GM21447 (cell line): ENCODE measurements around the gene TBC1D24.
"Not testable (repeated sequence)": the region's sequence is repeated elsewhere in the genome, so short reads cannot be mapped to it uniquely, and the experiment has no call there.

Source experiments
- ATAC-seq: cut with Tn5 transposase; IDR thresholded peaks from one replicate; pipeline ENCODE4 v1.9.1; 2021; ENCODE audit not compliant: unreplicated experiment

Gene TBC1D24

GRCh38 chr16:2531371-2531695, 56.4 kb downstream of the TBC1D24 start, which contains the start of gene CEMP1:
CEMP1 (minus strand) TSS chr16:2531408; CDS start chr16:2531073, 335 bp downstream.
- ATAC-seq = peak; percentile 2

GRCh38 chr16:2531696-2532493, 57.0 kb downstream of the TBC1D24 start:
- peak; percentile 78 for ATAC-seq

- ATAC-seq = peak; percentile 28
These were observed 57.7 kb downstream of the TBC1D24 start for GRCh38 chr16:2532494-2533141.

- not testable (repeated sequence) for ATAC-seq
These were observed 58.3 kb downstream of the TBC1D24 start for GRCh38 chr16:2533142-2533755.

- ATAC-seq = no peak
These were observed 59.0 kb downstream of the TBC1D24 start for GRCh38 chr16:2533912-2534311.

GRCh38 chr16:2534335-2534734, 59.4 kb downstream of the TBC1D24 start:
- not testable (repeated sequence) for ATAC-seq

GRCh38 chr16:2535625-2536013, 60.7 kb downstream of the TBC1D24 start:
- no peak for ATAC-seq

- ATAC-seq = peak; percentile 72
These were observed 62.8 kb downstream of the TBC1D24 start, which contains the start of gene PDPK1 for GRCh38 chr16:2537451-2538379. PDPK1 (plus strand) TSS chr16:2538021; CDS start chr16:2538113, 92 bp downstream.

GRCh38 chr16:2539192-2539844, 64.4 kb downstream of the TBC1D24 start:
- not testable (repeated sequence) for ATAC-seq

- ATAC-seq = not testable (repeated sequence)
These were observed 65.0 kb downstream of the TBC1D24 start for GRCh38 chr16:2539845-2540458.

- not testable (repeated sequence) for ATAC-seq
These were observed 66.0 kb downstream of the TBC1D24 start for GRCh38 chr16:2540912-2541311.

GRCh38 chr16:2541409-2541808, 66.5 kb downstream of the TBC1D24 start:
- ATAC-seq = not testable (repeated sequence)

GRCh38 chr16:2543771-2544170, 68.8 kb downstream of the TBC1D24 start:
- ATAC-seq = not testable (repeated sequence)

- ATAC-seq = not testable (repeated sequence)
These were observed 75.5 kb downstream of the TBC1D24 start for GRCh38 chr16:2550283-2550878.

- not testable (repeated sequence) for ATAC-seq
These were observed 76.5 kb downstream of the TBC1D24 start for GRCh38 chr16:2551420-2551889.

GRCh38 chr16:2554709-2555425, 79.9 kb downstream of the TBC1D24 start:
- not testable (repeated sequence) for ATAC-seq
